ENCODE measurements around the gene TIGAR. TPM values are rescaled to one million over a fixed set of nuclear protein-coding genes. Genes with fewer than 3 reads are reported as not detected.

Gene TIGAR
- total and polyA plus RNA-seq, 2 of the 8 experiments (the other 6 are each of a cell fraction or from before 2014, with no cell fraction given), result 3.8 to 26.4 TPM

DNA sequence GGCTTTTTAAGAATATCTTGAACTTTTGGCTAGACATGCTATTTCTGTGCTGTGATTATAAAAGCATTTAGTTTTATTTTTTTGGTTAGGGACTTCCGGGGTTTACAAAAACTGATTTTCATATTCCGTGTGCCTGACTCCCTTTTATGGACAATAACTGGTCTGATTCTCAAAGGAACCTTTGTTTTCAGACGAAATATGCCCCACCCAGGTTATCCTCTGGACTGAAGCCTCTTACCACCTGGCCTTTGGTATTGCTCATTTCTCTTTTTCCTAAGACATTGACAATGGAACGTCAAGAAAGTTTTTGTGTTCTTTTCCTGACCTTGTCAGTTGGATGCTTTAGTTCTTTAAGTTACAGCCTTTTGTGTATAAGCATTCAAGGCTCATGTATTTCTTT, 10.8 kb downstream of the TIGAR start:
- CTCF ChIA-PET (ENCODE audit: partially characterized antibody), result no interaction called here
- H3K23ac ChIP-seq (ENCODE audit: insufficient read length), result no peak overlapping the region
- no peak overlapping the region for H3K14ac ChIP-seq (ENCODE audit: insufficient read length)
- H2BK15ac ChIP-seq (ENCODE audit: low read length), result no peak overlapping the region
- H3K9me3 ChIP-seq (ENCODE audit: insufficient read depth in 2 of 2, low read depth in 1 of 2, low read length in 1 of 2), result no peaks in the 10 kb centered on the region
- H4K8ac ChIP-seq (ENCODE audit: extremely low read depth, insufficient read depth, low read length), result no peak overlapping the region
- H3K23me2 ChIP-seq (ENCODE audit: low read depth, low read length), result no peaks in the 10 kb centered on the region; the same call in 1 of the 2 replicates
- no peak overlapping the region for H4K91ac ChIP-seq (replicated peaks; ENCODE audit: insufficient read length, low read length)
- no peak overlapping the region for H3K27ac ChIP-seq (ENCODE audit: low read depth, low read length)
- H3K18ac ChIP-seq (ENCODE audit: extremely low read depth, low read length), result no peak overlapping the region
- H4K20me1 ChIP-seq (replicated peaks in 1 of 2; ENCODE audit: control insufficient read depth in 1 of 2, insufficient read depth in 2 of 2, low read length in 2 of 2), result peaks cover 0 to 4% of the 10 kb centered on the region in 2 experiments
- 82% methylated on average over 4 of the region's 4 CpGs; no CpG with 5 or more reads in 1 of the 2 experiments for WGBS, 2 experiments (ENCODE audit: extremely low coverage in 1 of 2, insufficient coverage in 1 of 2, insufficient read length in 1 of 2, insufficient replicate concordance in 2 of 2, low coverage in 1 of 2, low lambda C conversion rate in 2 of 2, missing lambda C conversion rate in 1 of 2)
- peaks cover 0 to 25% of the 10 kb centered on the region in 2 experiments; a peak in 2 of 4 replicates for H3K79me2 ChIP-seq (ENCODE audit: control insufficient read depth in 1 of 2, insufficient read depth in 2 of 2, low read length in 2 of 2)
- no peak overlapping the region for H2BK5ac ChIP-seq (ENCODE audit: low read depth, low read length)
- no peak overlapping the region for H3K56ac ChIP-seq (replicated peaks; ENCODE audit: insufficient read length, low read depth, low read length)
- FAIRE-seq (no peak), DNase-seq (ENCODE audit: low read depth in 1 of 2, low spot score in 2 of 2) (no peak)
- no peak overlapping the region for H2AK5ac ChIP-seq (ENCODE audit: low read depth, low read length)
- H2BK120ac ChIP-seq (replicated peaks; ENCODE audit: low read depth, low read length), result no peak overlapping the region
- H2BK12ac ChIP-seq (ENCODE audit: low read depth, low read length), result no peak overlapping the region
- no peak overlapping the region for H3K4me2 ChIP-seq (ENCODE audit: insufficient read depth in 1 of 2, low read depth in 2 of 2, low read length in 2 of 2)
- POLR2A ChIA-PET (ENCODE audit: partially characterized antibody), result interaction anchor here (2.3 kb wide), 1 partner anchor 10 kb away, joined by 6 read pairs; no protein-coding TSS in a partner anchor
- no peak overlapping the region for H2AFZ ChIP-seq (ENCODE audit: low read length)
- no peak overlapping the region for H3K4me3 ChIP-seq (ENCODE audit: extremely low read depth in 1 of 4, insufficient read depth in 2 of 4, low read depth in 3 of 4, low read length in 4 of 4)
- H2BK20ac ChIP-seq (ENCODE audit: low read length), result no peak overlapping the region
- no peaks in the 10 kb centered on the region for H3K27me3 ChIP-seq (replicated peaks in 1 of 4; ENCODE audit: control insufficient read depth in 3 of 4, extremely low read depth in 1 of 4, insufficient read depth in 3 of 4, low read length in 3 of 4)
- no peak overlapping the region for H3K9ac ChIP-seq (replicated peaks in 1 of 4; ENCODE audit: extremely low read depth in 1 of 4, low read depth in 3 of 4, low read length in 3 of 4)
- H4K5ac ChIP-seq (ENCODE audit: insufficient read length, low read depth, low read length), result no peak overlapping the region
- peaks cover 3 to 20% (median 8%) of the 10 kb centered on the region in 4 experiments; a peak in 5 of 8 replicates for H3K36me3 ChIP-seq (ENCODE audit: control insufficient read depth in 2 of 4, insufficient read depth in 4 of 4, low read length in 3 of 4)
- no peak overlapping the region for H3K4ac ChIP-seq (replicated peaks; ENCODE audit: insufficient read length, low read depth, low read length)
- H3K4me1 ChIP-seq (replicated peaks in 1 of 4; ENCODE audit: control insufficient read depth in 3 of 4, insufficient read depth in 4 of 4, low read length in 3 of 4), result no peaks in the 10 kb centered on the region
- H3K79me1 ChIP-seq (ENCODE audit: low read depth, low read length), result peaks cover 3% of the 10 kb centered on the region; the same call in 1 of the 2 replicates
- TF ChIP-seq SIX5 (IDR thresholded peaks at IDR 0.05; ENCODE audit: low read depth, low read length) (no peak), SIN3A (conservative IDR thresholded peaks at IDR 0.05 in 1 of 2, IDR thresholded peaks at IDR 0.05 in 1 of 2; ENCODE audit: low read depth in 1 of 2, low read length in 2 of 2) (no peak), HDAC6 (IDR thresholded peaks at IDR 0.05; ENCODE audit: low read depth, low read length) (no peak), EZH2 (IDR thresholded peaks at IDR 0.05; ENCODE audit: low read depth, low read length, severe bottlenecking) (no peak), TEAD4 (IDR thresholded peaks at IDR 0.05; ENCODE audit: low read depth, low read length) (no peak), CTBP2 (IDR thresholded peaks at IDR 0.05; ENCODE audit: borderline replicate concordance, insufficient read depth, insufficient read length, low read length) (no peak), BRCA1 (IDR thresholded peaks at IDR 0.05; ENCODE audit: low read depth, low read length) (no peak), TCF12 (IDR thresholded peaks at IDR 0.05; ENCODE audit: low read depth, low read length) (no peak), NRF1 (IDR thresholded peaks at IDR 0.05; ENCODE audit: low read depth, low read length) (no peak)
- TF ChIP-seq, protein P1, sequence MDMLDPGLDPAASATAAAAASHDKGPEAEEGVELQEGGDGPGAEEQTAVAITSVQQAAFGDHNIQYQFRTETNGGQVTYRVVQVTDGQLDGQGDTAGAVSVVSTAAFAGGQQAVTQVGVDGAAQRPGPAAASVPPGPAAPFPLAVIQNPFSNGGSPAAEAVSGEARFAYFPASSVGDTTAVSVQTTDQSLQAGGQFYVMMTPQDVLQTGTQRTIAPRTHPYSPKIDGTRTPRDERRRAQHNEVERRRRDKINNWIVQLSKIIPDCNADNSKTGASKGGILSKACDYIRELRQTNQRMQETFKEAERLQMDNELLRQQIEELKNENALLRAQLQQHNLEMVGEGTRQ (IDR thresholded peaks at IDR 0.05; ENCODE audit: low read length), result no peak
- TF ChIP-seq, protein P2, sequence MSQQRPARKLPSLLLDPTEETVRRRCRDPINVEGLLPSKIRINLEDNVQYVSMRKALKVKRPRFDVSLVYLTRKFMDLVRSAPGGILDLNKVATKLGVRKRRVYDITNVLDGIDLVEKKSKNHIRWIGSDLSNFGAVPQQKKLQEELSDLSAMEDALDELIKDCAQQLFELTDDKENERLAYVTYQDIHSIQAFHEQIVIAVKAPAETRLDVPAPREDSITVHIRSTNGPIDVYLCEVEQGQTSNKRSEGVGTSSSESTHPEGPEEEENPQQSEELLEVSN (IDR thresholded peaks at IDR 0.05), result no peak
